A673 (cell line): ENCODE data around the gene MDM2.

Experiments used
- EZH2 ChIP-seq: fragments of 200-600 bp; sonication (generic); IDR thresholded peaks from 2 replicates; pipeline ENCODE4 v1.6.1; 2017; ENCODE audit warnings: borderline replicate concordance, low read depth, mild to moderate bottlenecking, mixed read lengths, antibody characterized with exemption, low read length; ENCODE audit not compliant: poor library complexity, severe bottlenecking
- TF ChIP-seq, protein P1 (sequence below): fragments of 300-800, 200-600 bp; sonication (generic); conservative IDR thresholded peaks from 2 replicates; pipeline ENCODE4 v1.5.1; 2017; ENCODE audit warnings: low read depth, mild to moderate bottlenecking, antibody characterized with exemption, low read length, moderate library complexity, mixed read lengths

DNA sequence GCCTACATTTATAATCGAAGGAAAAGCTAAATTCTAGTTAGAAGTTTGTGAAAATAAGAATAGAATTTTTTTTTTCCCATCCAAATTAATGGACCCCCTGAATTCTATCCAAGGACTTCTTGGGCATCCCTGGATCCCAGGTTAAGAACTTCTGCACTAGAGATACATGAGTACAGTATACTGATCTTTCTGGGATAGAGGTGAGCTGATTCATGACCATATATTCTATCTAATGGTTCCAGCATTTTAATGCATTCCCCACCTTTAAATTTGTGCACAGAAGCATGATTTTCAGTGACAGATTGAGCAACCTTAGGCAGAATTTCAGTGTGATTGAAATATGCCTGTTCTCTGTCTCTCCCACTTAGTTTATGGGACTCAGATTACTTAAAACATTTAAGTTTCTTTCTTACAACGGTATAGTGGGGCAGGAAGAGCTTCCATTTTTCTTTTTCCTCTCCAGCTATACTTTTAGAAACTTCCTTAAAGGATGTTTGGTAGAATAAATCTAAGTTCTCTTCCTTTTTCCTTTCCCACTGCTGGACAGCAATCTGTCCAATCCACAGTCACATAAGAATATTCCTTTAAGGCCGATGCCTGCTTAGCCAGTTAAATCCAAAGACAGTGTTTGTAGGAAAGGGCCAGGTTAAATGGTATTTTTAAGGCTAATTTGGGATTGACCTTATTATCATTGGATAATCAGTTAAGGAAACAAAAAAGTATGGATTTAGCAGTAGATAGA is 6.7 kb downstream of the MDM2 start:
- TF ChIP-seq EZH2, result no peak
- TF ChIP-seq, protein P1, sequence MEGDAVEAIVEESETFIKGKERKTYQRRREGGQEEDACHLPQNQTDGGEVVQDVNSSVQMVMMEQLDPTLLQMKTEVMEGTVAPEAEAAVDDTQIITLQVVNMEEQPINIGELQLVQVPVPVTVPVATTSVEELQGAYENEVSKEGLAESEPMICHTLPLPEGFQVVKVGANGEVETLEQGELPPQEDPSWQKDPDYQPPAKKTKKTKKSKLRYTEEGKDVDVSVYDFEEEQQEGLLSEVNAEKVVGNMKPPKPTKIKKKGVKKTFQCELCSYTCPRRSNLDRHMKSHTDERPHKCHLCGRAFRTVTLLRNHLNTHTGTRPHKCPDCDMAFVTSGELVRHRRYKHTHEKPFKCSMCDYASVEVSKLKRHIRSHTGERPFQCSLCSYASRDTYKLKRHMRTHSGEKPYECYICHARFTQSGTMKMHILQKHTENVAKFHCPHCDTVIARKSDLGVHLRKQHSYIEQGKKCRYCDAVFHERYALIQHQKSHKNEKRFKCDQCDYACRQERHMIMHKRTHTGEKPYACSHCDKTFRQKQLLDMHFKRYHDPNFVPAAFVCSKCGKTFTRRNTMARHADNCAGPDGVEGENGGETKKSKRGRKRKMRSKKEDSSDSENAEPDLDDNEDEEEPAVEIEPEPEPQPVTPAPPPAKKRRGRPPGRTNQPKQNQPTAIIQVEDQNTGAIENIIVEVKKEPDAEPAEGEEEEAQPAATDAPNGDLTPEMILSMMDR, result no peak
